Uterus (tissue), 2 donors: ENCODE results near the gene FLYWCH2.

ENCODE experiments used
- CTCF ChIP-seq, 4 experiments: fragments of 200-600 bp in 2 of 4; fragments of 450-650 bp in 2 of 4; sonication (generic) in 2 of 4; IDR thresholded peaks; one replicate each; pipeline ENCODE4 v1.5.1; 2016 to 2019; ENCODE audit warnings: antibody characterized with exemption in 4 of 4, mild to moderate bottlenecking in 2 of 4, moderate library complexity in 1 of 4
- POLR2A ChIP-seq, 2 donors: fragments of 450-650 bp; IDR thresholded peaks; one replicate each; pipeline ENCODE4 v1.6.1; 2016; ENCODE audit warnings: antibody characterized with exemption in 2 of 2, mild to moderate bottlenecking in 1 of 2, moderate library complexity in 1 of 2

GRCh38 chr16:2937170-2937569 is 54.2 kb downstream of the FLYWCH2 start:
- TF ChIP-seq CTCF (IDR thresholded peaks at IDR 0.05) (no peak), POLR2A (IDR thresholded peaks at IDR 0.05) (no peak)
